Measurements from ENCODE around the gene MED13L. TPM values are rescaled to one million over a fixed set of nuclear protein-coding genes. Genes with fewer than 3 reads are reported as not detected.

MED13L gene
- polyA plus RNA-seq, 2 donors = 15.0 to 16.8 TPM

DNA sequence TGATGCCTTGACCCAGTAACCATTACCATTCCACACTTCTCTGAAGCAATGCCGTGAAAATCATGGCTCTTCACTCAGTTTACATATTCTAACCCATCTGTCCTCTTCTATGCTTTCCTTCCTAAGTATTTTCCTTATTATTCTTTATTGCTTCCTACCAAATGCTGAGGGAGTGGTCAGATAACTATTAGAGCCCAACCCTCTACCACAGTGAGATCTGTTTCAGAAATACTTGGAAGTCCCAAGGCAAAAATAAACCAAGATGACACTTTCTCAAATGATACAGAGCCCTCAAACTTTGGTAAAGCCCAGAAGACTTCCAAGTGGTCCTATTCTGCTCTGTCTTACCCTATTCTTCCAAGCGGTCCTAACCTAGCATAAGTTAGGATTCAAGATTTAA is 68.0 kb downstream of the MED13L start:
- Histone ChIP-seq H3K9me3 (ENCODE audit: control insufficient read depth in 2 of 2, insufficient read depth in 1 of 2, low read depth in 1 of 2, low read length in 1 of 2) (no peaks in the 10 kb centered on the region), H3K4me3 (ENCODE audit: low read depth in 1 of 2, low read length in 2 of 2) (no peak overlapping the region), H3K36me3 (ENCODE audit: control insufficient read depth in 2 of 2, insufficient read depth in 2 of 2, low read length in 1 of 2) (no peaks in the 10 kb centered on the region), H3K4me1 (ENCODE audit: control insufficient read depth in 2 of 2, insufficient read depth in 2 of 2, low read length in 1 of 2) (no peaks in the 10 kb centered on the region), H3K27me3 (ENCODE audit: control insufficient read depth in 1 of 2, insufficient read depth in 2 of 2, low read length in 2 of 2) (no peaks in the 10 kb centered on the region), H3K27ac (ENCODE audit: low read depth in 2 of 2, low read length in 1 of 2) (no peak overlapping the region)
- WGBS, 2 donors = 90 to 94% methylated on average over 2 of the region's 2 CpGs

DNA sequence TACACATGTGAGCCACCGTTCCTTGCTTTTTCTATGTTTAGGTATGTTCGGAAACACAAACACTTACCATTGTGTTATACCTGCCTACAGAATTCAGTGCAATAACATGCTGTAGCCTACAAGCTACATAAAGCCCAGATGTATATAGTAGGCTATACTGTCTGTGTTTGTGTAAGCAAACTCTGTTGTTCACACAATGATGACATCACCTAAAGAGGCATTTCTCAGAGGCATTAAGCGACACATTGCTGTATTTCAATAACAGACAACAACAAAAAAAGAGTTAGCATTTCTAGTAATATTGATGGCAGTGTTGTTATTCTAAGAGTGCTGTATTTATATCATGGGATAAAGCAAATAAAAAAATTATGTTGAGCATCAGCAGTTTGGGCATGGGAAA is 70.2 kb downstream of the MED13L start:
- H3K4me3 ChIP-seq (ENCODE audit: low read depth in 1 of 2, low read length in 2 of 2) = no peak overlapping the region
- H3K27me3 ChIP-seq (ENCODE audit: control insufficient read depth in 1 of 2, insufficient read depth in 2 of 2, low read length in 2 of 2) = no peaks in the 10 kb centered on the region
- WGBS, 2 donors = 93 to 95% methylated on average over 3 of the region's 3 CpGs
- no peaks in the 10 kb centered on the region for H3K4me1 ChIP-seq (ENCODE audit: control insufficient read depth in 2 of 2, insufficient read depth in 2 of 2, low read length in 1 of 2)
- no peak overlapping the region for H3K27ac ChIP-seq (ENCODE audit: low read depth in 2 of 2, low read length in 1 of 2)
- no peaks in the 10 kb centered on the region for H3K9me3 ChIP-seq (ENCODE audit: control insufficient read depth in 2 of 2, insufficient read depth in 1 of 2, low read depth in 1 of 2, low read length in 1 of 2)
- H3K36me3 ChIP-seq (ENCODE audit: control insufficient read depth in 2 of 2, insufficient read depth in 2 of 2, low read length in 1 of 2) = no peaks in the 10 kb centered on the region

DNA sequence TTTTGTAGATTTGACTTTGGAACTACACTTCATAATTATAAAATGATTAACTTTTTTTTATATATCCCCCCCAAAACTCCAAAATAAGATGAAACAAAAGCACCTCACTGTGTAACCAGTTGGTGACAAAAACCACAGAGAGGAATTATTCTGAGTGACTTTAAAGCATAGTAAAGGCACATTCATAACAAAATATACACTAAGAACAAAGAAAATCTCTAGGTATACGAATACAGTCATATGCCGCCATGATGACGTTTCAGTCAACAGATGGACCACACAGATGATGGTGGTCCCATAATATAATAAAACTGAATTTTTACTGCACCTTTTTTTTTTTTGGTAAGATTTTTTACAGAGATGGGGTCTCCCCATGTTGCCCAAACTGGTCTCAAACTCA is 70.7 kb downstream of the MED13L start:
- H3K4me1 ChIP-seq (ENCODE audit: control insufficient read depth in 2 of 2, insufficient read depth in 2 of 2, low read length in 1 of 2) = no peaks in the 10 kb centered on the region
- WGBS, 2 donors = 90 to 95% methylated on average over 3 of the region's 3 CpGs
- H3K27ac ChIP-seq (ENCODE audit: low read depth in 2 of 2, low read length in 1 of 2) = no peak overlapping the region
- no peak overlapping the region for H3K4me3 ChIP-seq (ENCODE audit: low read depth in 1 of 2, low read length in 2 of 2)
- H3K36me3 ChIP-seq (ENCODE audit: control insufficient read depth in 2 of 2, insufficient read depth in 2 of 2, low read length in 1 of 2) = no peaks in the 10 kb centered on the region
- H3K27me3 ChIP-seq (ENCODE audit: control insufficient read depth in 1 of 2, insufficient read depth in 2 of 2, low read length in 2 of 2) = no peaks in the 10 kb centered on the region
- no peaks in the 10 kb centered on the region for H3K9me3 ChIP-seq (ENCODE audit: control insufficient read depth in 2 of 2, insufficient read depth in 1 of 2, low read depth in 1 of 2, low read length in 1 of 2)

DNA sequence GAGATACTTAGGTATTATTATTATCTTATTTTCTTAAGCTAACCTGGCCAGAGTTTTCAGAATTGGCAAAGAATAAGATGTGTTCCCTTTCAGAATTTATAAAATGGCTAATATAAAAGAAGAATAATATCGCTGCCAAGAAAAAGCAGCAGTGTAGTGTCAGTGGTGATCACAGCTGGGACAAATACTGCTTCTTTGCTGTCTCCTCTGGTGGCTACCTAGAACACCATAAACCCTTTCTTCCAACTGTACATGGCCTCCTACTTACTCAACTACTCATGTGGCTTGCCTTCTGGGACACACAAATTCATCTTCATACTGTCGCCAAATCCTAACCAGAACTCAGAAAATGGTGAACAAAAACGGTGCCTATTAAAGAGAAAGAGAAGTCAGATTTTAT is 72.7 kb downstream of the MED13L start:
- Histone ChIP-seq H3K4me1 (ENCODE audit: control insufficient read depth in 2 of 2, insufficient read depth in 2 of 2, low read length in 1 of 2) (no peaks in the 10 kb centered on the region), H3K9me3 (ENCODE audit: control insufficient read depth in 2 of 2, insufficient read depth in 1 of 2, low read depth in 1 of 2, low read length in 1 of 2) (no peaks in the 10 kb centered on the region), H3K36me3 (ENCODE audit: control insufficient read depth in 2 of 2, insufficient read depth in 2 of 2, low read length in 1 of 2) (no peaks in the 10 kb centered on the region), H3K27ac (ENCODE audit: low read depth in 2 of 2, low read length in 1 of 2) (no peak overlapping the region), H3K27me3 (ENCODE audit: control insufficient read depth in 1 of 2, insufficient read depth in 2 of 2, low read length in 2 of 2) (no peaks in the 10 kb centered on the region), H3K4me3 (ENCODE audit: low read depth in 1 of 2, low read length in 2 of 2) (no peak overlapping the region)
- 92 to 93% methylated on average over 3 of the region's 3 CpGs for WGBS, 2 donors

DNA sequence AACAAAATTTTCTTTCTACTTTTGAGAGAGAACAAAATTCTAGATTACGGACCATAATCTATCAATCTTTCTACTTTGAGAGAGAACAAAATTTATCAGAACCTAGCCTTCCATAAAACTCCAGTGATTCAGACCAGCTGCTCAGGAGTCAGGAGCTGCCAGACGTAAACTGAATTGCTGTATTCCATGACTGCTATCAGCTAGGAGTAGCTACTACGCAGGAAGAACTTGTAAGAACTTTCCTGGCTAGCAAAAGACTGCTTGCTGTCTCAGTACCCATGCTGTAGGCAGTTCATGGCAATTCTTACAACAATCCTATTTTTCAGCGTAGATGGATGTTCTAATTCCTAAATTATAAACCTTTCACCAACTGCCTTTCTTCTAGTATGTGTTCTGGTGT is 73.3 kb downstream of the MED13L start:
- H3K36me3 ChIP-seq (ENCODE audit: control insufficient read depth in 2 of 2, insufficient read depth in 2 of 2, low read length in 1 of 2) = no peaks in the 10 kb centered on the region
- H3K27me3 ChIP-seq (ENCODE audit: control insufficient read depth in 1 of 2, insufficient read depth in 2 of 2, low read length in 2 of 2) = no peaks in the 10 kb centered on the region
- H3K4me3 ChIP-seq (ENCODE audit: low read depth in 1 of 2, low read length in 2 of 2) = no peak overlapping the region
- no peak overlapping the region for H3K27ac ChIP-seq (ENCODE audit: low read depth in 2 of 2, low read length in 1 of 2)
- WGBS, 2 donors = 87 to 89% methylated on average over 4 of the region's 4 CpGs
- no peaks in the 10 kb centered on the region for H3K9me3 ChIP-seq (ENCODE audit: control insufficient read depth in 2 of 2, insufficient read depth in 1 of 2, low read depth in 1 of 2, low read length in 1 of 2)
- H3K4me1 ChIP-seq (ENCODE audit: control insufficient read depth in 2 of 2, insufficient read depth in 2 of 2, low read length in 1 of 2) = no peaks in the 10 kb centered on the region

DNA sequence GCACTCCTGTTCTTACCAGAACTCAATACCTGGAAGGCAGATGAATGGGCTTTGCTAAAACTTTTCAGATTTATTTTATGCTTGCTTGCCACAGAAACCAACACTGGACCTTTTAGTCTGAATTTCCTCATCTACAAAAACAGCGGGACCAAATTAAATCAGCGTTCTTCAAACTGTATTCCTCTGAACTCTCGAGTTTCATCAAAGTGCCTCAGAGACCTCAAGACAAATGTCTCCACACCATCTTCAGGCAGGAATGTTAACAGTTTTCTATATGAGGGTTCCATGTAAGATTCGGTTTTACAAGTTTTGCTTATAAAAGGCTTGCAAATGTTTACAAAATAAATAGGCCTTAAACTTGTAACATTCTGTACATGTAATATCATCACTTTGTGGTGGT is 74.6 kb downstream of the MED13L start:
- no peak overlapping the region for H3K27ac ChIP-seq (ENCODE audit: low read depth in 2 of 2, low read length in 1 of 2)
- no peaks in the 10 kb centered on the region for H3K9me3 ChIP-seq (ENCODE audit: control insufficient read depth in 2 of 2, insufficient read depth in 1 of 2, low read depth in 1 of 2, low read length in 1 of 2)
- no peaks in the 10 kb centered on the region for H3K36me3 ChIP-seq (ENCODE audit: control insufficient read depth in 2 of 2, insufficient read depth in 2 of 2, low read length in 1 of 2)
- no peak overlapping the region for H3K4me3 ChIP-seq (ENCODE audit: low read depth in 1 of 2, low read length in 2 of 2)
- no peaks in the 10 kb centered on the region for H3K4me1 ChIP-seq (ENCODE audit: control insufficient read depth in 2 of 2, insufficient read depth in 2 of 2, low read length in 1 of 2)
- 70 to 78% methylated on average over 4 of the region's 4 CpGs for WGBS, 2 donors
- no peaks in the 10 kb centered on the region for H3K27me3 ChIP-seq (ENCODE audit: control insufficient read depth in 1 of 2, insufficient read depth in 2 of 2, low read length in 2 of 2)

DNA sequence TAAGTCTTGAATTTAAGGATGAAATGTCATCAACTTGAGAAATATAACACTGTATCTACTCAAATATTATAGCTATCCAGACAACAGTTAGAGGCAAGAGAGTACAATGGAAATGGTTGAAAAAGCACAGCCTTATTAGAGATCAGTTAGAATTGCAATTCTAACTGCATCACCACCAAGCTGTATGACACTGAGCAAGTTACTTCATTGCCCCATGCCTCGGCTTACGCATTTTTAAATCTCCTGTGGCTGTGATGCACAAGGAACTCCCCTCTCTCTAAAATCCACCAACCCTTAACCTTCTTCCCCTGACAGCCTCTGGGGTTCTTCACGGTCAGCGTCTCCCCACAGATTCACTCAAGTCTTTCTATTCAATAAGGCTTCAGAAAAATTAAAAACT is 75.1 kb downstream of the MED13L start:
- Histone ChIP-seq H3K4me3 (ENCODE audit: low read depth in 1 of 2, low read length in 2 of 2) (no peak overlapping the region), H3K27me3 (ENCODE audit: control insufficient read depth in 1 of 2, insufficient read depth in 2 of 2, low read length in 2 of 2) (no peaks in the 10 kb centered on the region), H3K9me3 (ENCODE audit: control insufficient read depth in 2 of 2, insufficient read depth in 1 of 2, low read depth in 1 of 2, low read length in 1 of 2) (no peaks in the 10 kb centered on the region), H3K36me3 (ENCODE audit: control insufficient read depth in 2 of 2, insufficient read depth in 2 of 2, low read length in 1 of 2) (no peaks in the 10 kb centered on the region), H3K4me1 (ENCODE audit: control insufficient read depth in 2 of 2, insufficient read depth in 2 of 2, low read length in 1 of 2) (no peaks in the 10 kb centered on the region), H3K27ac (ENCODE audit: low read depth in 2 of 2, low read length in 1 of 2) (no peak overlapping the region)
- WGBS, 2 donors = 89 to 90% methylated on average over 4 of the region's 4 CpGs

DNA sequence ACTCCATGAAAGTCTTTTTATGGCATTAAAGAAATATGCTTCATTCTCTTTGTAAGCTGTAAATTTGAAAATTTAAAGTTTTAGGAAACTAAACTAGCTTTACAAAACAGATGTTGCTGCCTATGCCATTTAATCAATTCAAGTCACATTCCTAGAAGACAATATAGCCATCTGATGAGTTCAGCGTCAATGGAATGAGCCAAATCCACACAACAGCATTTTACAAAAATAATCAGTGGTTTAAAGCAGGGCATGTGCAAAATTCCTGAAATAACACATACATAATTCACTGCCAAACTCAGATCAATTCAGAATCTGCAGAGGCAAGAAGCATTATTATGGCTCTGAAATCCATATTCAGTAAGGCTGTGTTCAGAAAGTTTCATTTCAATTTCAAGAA is 75.6 kb downstream of the MED13L start:
- no peaks in the 10 kb centered on the region for H3K4me1 ChIP-seq (ENCODE audit: control insufficient read depth in 2 of 2, insufficient read depth in 2 of 2, low read length in 1 of 2)

DNA sequence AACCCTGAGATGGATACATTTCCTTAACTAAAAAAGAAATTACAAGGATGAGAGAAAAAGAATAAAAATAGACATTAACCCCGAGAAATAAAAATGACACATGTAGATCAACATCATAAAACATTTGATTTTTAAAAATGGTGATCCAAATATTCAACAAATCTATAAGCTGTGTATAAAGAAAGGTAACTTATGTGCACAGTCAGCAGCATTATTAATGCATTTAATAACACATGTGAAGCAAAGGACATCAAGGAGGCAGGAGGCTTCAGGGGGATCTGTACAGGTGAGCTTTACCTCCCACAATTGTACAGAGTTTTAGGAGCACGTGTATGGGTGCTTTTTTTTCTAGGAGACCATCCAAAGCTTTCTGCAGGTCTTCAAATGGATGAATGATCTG is 76.1 kb downstream of the MED13L start:
- Histone ChIP-seq H3K27ac (ENCODE audit: low read depth in 2 of 2, low read length in 1 of 2) (no peak overlapping the region), H3K27me3 (ENCODE audit: control insufficient read depth in 1 of 2, insufficient read depth in 2 of 2, low read length in 2 of 2) (no peaks in the 10 kb centered on the region), H3K9me3 (ENCODE audit: control insufficient read depth in 2 of 2, insufficient read depth in 1 of 2, low read depth in 1 of 2, low read length in 1 of 2) (no peaks in the 10 kb centered on the region), H3K4me1 (ENCODE audit: control insufficient read depth in 2 of 2, insufficient read depth in 2 of 2, low read length in 1 of 2) (no peaks in the 10 kb centered on the region), H3K4me3 (ENCODE audit: low read depth in 1 of 2, low read length in 2 of 2) (no peak overlapping the region), H3K36me3 (ENCODE audit: control insufficient read depth in 2 of 2, insufficient read depth in 2 of 2, low read length in 1 of 2) (no peaks in the 10 kb centered on the region)
- WGBS, 2 donors = 86 to 87% methylated on average over 2 of the region's 2 CpGs

More for the DNA sequence above, 75.6 kb downstream of the MED13L start:
- Histone ChIP-seq H3K4me3 (ENCODE audit: low read depth in 1 of 2, low read length in 2 of 2) (no peak overlapping the region), H3K27ac (ENCODE audit: low read depth in 2 of 2, low read length in 1 of 2) (no peak overlapping the region), H3K36me3 (ENCODE audit: control insufficient read depth in 2 of 2, insufficient read depth in 2 of 2, low read length in 1 of 2) (no peaks in the 10 kb centered on the region), H3K9me3 (ENCODE audit: control insufficient read depth in 2 of 2, insufficient read depth in 1 of 2, low read depth in 1 of 2, low read length in 1 of 2) (no peaks in the 10 kb centered on the region), H3K27me3 (ENCODE audit: control insufficient read depth in 1 of 2, insufficient read depth in 2 of 2, low read length in 2 of 2) (no peaks in the 10 kb centered on the region)
- 76 to 89% methylated on average over 1 of the region's 1 CpG for WGBS, 2 donors

DNA sequence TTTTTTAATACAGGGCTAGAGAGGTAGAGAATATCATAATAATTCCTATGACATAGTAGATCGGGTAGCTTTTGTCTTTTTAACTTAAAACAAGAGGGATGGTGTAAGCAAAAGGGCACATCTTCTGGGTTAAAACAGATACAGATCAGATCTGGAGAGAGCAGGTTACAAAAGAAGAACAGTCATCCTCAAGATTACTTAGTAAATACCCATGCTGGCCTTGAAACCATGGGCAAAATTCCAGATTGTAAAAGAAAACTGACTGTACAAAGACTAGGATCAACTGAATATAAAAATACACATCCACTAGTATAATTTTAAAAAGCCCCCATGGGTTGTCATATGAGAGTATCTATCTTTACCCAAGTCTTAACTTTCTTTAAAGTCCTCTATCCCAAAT is 76.7 kb downstream of the MED13L start:
- WGBS, 2 donors = 92% methylated on average over 1 of the region's 1 CpG

More for the DNA sequence above, 76.7 kb downstream of the MED13L start:
- H3K27ac ChIP-seq (ENCODE audit: low read depth in 2 of 2, low read length in 1 of 2) = no peak overlapping the region
- H3K36me3 ChIP-seq (ENCODE audit: control insufficient read depth in 2 of 2, insufficient read depth in 2 of 2, low read length in 1 of 2) = no peaks in the 10 kb centered on the region
- no peaks in the 10 kb centered on the region for H3K4me1 ChIP-seq (ENCODE audit: control insufficient read depth in 2 of 2, insufficient read depth in 2 of 2, low read length in 1 of 2)
- no peaks in the 10 kb centered on the region for H3K27me3 ChIP-seq (ENCODE audit: control insufficient read depth in 1 of 2, insufficient read depth in 2 of 2, low read length in 2 of 2)
- no peaks in the 10 kb centered on the region for H3K9me3 ChIP-seq (ENCODE audit: control insufficient read depth in 2 of 2, insufficient read depth in 1 of 2, low read depth in 1 of 2, low read length in 1 of 2)
- no peak overlapping the region for H3K4me3 ChIP-seq (ENCODE audit: low read depth in 1 of 2, low read length in 2 of 2)
